Activated T-helper 1 cell treated with Interleukin-2 at 50 U/mL for 16 hours (primary cell): Measurements from ENCODE around the gene DRAP1.
"Not testable (repeated sequence)": the region's sequence is repeated elsewhere in the genome, so short reads cannot be mapped to it uniquely, and the experiment has no call there.

ENCODE experiments used
- DNase-seq: peaks from one replicate; pipeline ENCODE4 v3.0.0-alpha.2; 2020; ENCODE audit warnings: low read depth

DRAP1 gene

DNA sequence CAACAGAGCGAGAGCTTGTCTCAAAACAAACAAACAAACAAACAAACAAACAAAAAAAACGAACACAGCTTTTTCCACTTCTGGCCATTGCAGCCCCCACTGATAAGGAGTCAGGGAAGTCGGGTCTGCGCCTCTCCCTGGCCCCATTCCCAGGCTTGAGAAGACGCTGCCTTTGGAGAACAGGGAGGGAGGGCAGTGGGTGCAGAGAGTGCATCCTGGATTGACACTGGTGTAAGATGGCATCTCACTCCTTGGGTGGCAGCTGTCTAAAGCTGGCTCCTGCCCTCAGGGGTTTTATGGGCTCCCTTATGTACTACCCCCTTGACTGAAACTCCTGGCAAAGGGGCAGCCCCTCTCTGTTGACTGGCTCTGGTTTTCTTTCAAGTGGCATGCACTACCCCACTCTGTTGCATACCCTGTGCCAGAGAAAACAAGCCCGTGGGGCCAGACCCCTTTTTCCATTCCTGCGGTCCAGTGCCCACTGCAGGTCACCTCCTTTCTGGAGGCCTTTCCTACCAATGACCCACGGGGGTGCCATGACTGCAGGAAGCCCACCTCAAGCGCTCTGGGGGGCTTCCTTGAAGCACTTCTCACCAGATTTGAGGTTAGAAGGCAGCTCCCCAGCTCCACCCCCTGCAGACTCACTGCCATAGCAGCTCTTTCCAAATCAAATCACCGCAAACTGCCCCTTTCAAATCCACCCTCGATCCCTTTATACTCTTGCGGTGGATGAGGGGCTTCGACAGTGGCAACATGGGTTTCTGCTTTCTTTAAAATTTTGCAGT, 12.7 kb downstream of the DRAP1 start:
- DNase-seq, result no peak

DNA sequence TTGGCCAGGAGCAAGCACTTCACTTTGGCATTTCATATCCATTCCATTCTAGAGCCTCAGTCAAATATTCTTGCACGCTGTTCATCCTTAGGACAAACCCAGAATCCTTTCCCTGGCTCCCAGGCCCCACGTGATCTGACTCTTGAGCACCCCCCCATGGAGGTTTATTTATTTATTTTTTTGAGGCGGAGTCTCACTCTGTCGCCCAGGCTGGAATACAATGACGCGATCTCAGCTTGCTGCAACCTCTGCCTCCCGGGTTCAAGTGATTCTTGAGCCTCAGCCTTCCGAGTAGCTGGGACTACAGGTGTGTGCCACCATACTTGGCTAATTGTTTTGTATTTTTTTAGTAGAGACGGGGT, 13.3 kb downstream of the DRAP1 start:
- no peak for DNase-seq

DNA sequence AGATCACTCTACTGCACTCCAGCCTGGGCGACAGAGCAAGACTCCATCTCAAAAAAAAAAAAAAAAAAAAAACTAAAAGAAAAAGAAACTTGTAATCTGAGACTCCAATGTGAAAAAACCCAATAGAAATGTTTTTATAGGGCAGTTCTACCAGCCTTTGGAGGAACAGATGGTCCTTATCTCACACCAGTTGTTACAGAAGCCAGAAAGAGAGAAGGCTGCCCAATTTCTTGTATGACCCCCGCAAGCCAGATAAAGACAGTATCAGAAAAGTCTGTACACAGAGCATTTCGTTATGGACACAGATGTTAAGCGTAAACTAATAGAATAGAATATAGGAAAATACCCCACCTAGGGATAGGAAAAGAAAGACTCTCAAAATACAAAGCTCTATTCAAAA, 14.8 kb downstream of the DRAP1 start:
- DNase-seq, result no peak

DNA sequence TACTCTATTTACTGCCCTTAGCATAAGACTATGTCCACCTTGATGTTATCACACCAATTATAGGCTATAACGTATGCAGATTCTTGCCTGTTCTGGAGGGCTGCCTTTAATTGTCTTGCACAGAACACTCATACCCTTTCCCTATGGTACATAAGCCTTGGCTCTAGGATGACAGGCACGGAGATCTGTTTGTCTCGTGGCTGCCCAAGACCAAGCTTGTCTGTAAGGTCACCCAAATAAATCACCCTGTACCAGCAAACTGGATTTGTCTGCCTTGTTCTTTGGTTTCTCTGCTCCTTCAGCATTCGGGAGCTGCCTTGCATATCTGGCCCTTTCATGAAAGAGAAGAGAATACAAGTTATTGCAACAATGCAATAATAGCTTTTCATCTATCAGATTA, 18.5 kb downstream of the DRAP1 start:
- no peak for DNase-seq

DNA sequence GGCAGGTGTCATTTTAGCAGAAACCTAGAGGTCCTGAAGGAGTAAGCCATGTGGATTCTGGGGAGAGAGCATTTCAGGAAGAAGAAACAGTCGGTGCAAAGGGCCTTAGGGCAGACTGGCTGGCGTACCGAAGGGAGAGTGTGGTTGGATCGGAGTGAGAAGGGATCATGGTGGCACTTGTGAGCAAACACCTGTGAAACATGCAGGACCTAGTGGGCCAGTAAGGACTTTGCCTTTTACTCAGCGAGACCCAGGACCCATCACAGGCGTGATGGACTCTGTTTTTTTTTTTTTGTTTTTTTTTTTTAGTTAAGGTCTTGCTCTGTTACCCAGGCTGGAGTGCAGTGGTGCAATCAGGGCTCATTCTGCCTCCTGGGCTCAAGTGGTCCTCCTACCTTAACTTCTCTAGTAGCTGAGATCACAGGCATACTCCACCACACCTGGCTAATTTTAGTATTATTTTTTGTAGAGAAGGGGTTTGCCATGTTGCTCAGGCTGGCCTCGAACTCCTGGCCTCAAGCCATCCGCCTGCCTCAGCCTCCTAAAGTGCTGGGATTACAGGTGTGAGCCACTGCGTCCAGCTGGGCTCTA, 22.6 kb downstream of the DRAP1 start:
- DNase-seq, result no peak

GRCh38 chr11:65942531-65942930, 23.3 kb downstream of the DRAP1 start:
- DNase-seq, result no peak

DNA sequence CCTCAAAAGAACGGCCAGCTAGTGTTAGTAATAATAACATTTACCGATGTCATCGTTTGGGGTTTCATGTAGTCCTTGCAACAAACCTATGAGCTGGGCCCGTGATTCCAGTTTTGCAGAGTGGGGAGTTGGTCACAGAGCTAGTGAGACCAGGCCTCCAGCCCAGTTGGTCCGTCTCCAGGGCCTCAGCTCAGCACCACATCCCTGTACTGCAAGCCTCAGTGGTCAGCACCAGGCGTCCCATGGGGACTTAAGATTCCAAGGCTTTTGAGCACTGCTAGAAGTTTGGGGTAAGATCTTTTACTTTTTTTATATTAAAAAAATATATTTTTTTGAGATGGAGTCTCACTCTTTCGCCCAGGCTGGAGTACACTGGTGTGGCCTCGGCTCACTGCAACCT, 25.0 kb downstream of the DRAP1 start:
- no peak for DNase-seq

GRCh38 chr11:65944767-65945166, 25.5 kb downstream of the DRAP1 start:
- DNase-seq, result no peak

DNA sequence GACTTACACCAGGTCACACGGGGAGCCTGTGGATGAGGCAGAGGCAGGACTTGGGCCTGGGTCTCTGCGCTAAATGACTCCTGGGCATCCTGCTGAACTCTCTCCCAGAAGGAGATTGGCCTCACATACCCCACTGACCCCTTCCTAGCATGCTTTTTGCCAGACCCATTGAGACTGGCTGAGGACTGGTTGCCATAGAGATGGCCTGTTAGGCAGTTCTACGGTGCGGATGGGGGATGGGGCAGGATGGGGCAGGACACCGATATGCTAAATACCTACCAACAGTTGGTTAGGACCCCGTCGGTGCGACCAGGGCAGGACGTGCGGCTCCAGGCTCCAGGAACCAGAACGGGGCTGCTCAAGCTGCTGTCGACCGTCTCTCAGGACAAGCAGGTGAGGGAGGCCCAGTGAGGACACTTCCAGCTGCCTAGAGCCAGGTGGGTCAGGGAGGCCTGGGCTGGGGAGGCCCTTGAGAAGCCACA, 26.2 kb downstream of the DRAP1 start, which contains the start of gene TSGA10IP:
TSGA10IP (plus strand) TSS at position 51 of the 482 bp plus-strand sequence; CDS start at position 247, 196 bp downstream.
- no peak for DNase-seq

DNA sequence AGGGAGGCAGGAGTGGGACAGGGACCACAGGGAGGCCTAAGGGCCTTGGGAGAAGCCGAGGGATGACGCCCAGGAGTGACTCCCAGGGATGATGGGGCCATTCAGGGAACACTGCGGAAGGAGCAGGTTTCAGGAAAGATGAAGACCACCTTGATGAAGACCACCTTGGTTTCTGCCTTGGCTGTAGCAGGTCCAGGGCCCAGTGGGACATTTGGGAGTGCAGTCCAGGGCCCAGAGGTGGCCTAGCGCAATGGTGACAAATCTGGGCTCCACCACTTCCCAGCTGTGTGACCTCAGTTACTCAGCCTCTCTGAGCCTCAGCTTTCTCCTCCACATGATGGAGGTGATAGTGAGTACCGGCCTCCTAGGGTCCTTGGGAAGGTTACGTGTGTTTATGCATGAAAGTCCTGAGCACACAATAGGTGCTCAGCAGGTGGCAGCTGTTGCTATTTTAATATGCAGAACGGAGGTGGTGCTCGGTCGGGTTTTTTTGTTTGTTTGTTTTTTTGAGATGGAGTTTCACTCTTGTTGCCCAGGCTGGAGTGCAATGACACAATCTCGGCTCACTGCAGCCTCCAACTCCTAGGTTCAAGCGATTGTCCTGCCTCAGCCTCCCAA, 26.8 kb downstream of the DRAP1 start:
- no peak for DNase-seq

GRCh38 chr11:65946655-65947054, 27.4 kb downstream of the DRAP1 start:
- DNase-seq, result no peak

DNA sequence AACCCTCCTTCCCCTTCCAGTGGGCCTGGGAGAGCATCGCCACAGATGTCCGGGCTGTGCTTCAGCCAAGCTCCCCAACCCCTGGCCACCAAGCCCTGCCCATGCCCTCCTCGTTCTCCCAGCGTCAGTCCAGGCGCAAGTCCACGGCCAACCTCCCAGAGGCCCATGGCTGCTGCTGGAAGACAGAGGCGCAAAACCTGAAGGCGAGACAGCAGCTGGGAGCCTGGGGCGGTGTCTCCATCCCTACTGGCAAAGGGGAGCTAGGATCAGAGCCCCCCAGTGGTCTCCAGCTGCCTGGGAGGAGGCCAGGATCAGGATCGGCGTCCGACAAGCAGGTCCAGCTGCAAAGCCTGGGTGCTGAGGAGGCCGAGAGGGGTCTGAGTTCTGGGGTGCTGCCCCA, 27.9 kb downstream of the DRAP1 start:
- DNase-seq, result no peak

GRCh38 chr11:65947603-65948125, 28.4 kb downstream of the DRAP1 start:
- DNase-seq, result no peak

- DNase-seq, result not testable (repeated sequence)
Observed at GRCh38 chr11:65950711-65951110, 31.5 kb downstream of the DRAP1 start.

DNA sequence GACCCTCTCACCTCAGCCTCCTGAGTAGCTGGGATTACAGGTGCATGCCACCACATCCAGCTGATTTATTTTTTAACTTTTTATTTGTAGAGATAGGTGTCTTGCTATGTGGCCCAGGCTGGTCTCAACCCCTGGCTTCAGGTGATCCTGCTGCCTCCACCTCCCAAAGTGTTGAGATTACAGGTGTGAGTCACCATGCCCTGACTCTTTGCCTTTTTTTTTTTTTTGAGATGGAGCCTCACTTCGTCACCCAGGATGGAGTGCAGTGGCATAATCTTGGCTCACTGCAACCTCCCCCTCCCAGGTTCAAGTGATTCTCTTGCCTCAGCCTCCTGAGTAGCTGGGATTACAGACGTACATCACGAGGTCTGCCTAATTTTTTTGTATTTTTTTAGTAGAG, 32.4 kb downstream of the DRAP1 start:
- DNase-seq, result not testable (repeated sequence)

DNA sequence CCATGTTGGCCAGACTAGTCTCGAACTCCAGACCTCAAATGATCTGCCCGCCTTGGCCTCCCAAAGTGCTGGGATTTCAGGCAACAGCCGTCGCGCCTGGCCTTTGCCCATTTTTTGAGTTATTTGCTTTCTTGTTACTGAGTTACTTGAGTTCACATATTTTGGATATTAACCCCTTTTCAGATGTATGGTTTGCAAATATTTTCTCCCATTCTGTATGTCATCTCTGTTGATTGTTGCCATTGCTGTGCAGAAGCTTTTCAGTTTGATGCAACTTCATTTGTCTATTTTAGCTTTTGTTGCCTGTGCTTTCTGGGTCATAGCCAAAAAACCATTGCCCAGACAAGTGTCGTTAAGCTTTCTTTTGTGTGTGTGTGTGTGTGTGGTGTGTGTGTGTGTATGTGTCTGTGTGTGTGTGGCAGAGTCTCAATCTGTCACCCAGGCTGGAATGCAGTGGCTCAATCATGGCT, 32.9 kb downstream of the DRAP1 start:
- DNase-seq, result no peak

GRCh38 chr11:65953471-65953870, 34.2 kb downstream of the DRAP1 start:
- no peak for DNase-seq

GRCh38 chr11:65954771-65955170, 35.5 kb downstream of the DRAP1 start:
- no peak for DNase-seq

DNA sequence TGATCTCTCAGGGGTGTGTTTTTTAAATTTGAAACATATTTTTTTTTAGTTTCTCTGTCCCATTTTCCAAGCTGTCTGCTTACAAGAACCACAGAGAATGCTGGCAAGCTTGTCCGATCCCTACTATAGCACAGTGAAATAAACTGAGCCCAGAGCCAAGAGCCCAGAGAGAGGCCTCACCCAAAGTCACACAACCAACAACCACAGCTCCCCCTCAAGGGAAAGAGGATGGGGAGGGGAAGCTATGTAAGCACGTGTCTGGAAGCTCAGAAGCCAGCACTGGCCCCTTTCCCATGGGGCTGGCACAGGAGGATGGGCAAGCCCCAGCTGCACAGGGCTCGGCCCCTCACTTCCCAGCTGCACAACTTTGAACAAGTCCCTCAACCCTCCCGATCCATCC, 39.1 kb downstream of the DRAP1 start:
- DNase-seq, result no peak

DNA sequence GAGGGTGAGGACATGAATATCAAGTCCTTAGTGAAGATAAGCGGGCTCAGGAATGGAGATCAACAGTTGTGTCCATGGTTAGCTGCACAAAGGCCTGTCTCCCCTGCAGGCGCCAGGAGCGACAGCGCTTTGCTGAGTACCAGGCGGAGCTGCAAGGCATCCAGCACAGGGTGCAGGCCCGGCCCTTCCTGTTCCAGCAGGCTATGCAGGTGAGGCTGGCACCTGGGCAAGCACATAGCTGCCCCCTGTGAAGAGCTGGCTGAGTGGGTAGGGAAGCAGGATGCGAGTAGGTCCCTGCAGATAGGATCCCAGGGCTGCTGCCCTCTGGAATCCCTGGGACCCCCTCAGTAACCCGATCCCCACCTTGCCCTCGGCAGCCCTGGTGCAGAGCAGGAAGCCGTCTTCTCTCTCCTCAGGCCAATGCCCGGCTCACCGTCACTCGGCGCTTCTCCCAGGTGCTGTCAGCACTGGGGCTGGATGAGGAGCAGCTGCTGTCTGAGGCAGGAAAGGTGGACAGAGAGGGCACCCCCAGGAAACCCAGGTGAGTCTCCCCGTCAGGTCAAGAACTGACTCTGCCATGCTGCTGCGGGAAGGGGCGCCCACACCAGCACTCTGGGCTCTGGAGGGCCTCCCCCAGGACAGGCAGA, 39.7 kb downstream of the DRAP1 start:
- DNase-seq, result no peak

DNA sequence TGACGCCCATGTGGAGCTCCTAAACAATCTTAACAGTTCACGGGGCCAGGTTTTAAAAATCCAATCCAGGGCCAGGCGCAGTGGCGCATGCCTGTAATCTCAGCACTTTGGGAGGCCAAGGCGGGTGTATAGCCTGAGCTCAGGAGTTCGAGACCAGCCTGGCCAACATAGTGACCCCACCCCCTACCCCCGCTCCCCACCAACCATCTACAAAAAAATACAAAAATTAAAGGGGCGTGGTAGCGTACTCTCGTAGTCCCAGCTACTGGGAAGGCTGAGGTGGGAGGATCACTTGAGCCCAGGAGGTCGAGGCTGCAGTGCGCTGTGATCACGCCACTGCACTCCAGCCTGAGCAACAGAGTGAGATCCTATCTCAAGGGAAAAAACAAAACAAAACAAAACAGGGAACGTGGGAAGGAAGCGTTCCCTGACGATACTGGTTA, 41.6 kb downstream of the DRAP1 start:
- no peak for DNase-seq
